Astrocyte of the spinal cord (primary cell): ENCODE results near the gene KAZN.

Source experiments
- DNase-seq: peaks from one replicate; pipeline ENCODE4 v3.0.0; 2011; ENCODE audit warnings: low read depth, low spot score
- H3K4me3 ChIP-seq: 2 replicates; pipeline ENCODE4 v1.5.1; 2011; ENCODE audit warnings: low read depth, mild to moderate bottlenecking, low read length, moderate library complexity
- CTCF ChIP-seq: IDR thresholded peaks from 2 replicates; pipeline ENCODE4 v1.5.1; 2012; ENCODE audit warnings: low read depth, mild to moderate bottlenecking, low read length, inconsistent platforms
- in situ Hi-C: cut with HindIII; loops from 2 replicates; pipeline ENCODE4 v1.10.0; 2017; ENCODE audit warnings: low sequenced_read_pairs

KAZN gene

GRCh38 chr1:14964711-14965055, 366.2 kb downstream of the KAZN start:
- in situ Hi-C loops = no loop called here
- no peak for TF ChIP-seq CTCF

DNA sequence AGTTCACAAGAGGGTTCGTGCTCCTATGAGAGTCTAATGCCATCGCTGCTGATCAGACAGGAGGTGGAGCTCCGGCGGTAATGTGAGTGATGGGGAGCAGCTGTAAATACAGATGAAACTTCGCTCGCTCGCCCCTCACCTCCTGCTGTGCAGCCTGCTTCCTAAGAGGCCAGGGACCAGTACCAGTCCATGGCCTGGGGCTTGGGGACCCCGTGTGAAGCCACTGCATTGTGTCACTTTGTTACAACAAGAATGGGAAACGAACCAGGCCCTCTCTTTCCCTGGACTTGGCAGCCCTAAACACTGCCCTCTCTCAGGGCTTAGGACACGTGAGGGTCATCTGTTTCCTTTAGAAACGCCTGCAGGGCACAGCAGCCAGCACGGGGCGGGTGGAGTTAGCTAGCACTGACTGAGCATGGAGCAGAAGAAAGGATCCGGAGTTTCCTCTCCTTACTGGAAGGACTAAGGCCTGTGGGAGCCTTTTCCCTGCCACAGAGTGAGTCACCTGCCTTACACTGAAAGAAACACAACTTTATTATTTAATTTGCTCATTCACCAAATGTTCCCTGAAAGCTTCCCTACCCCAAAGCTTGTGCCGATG, 369.9 kb downstream of the KAZN start:
- no peak overlapping the region for H3K4me3 ChIP-seq
- in situ Hi-C loops = no loop called here
- TF ChIP-seq CTCF = no peak
- DNase-seq = peak; percentile 90

More at GRCh38 chr1:14964711-14965055, 366.2 kb downstream of the KAZN start:
- DNase-seq = no peak
- no peak overlapping the region for H3K4me3 ChIP-seq

- in situ Hi-C loops = no loop called here
Observed at GRCh38 chr1:14969006-14969405, 370.5 kb downstream of the KAZN start.

DNA sequence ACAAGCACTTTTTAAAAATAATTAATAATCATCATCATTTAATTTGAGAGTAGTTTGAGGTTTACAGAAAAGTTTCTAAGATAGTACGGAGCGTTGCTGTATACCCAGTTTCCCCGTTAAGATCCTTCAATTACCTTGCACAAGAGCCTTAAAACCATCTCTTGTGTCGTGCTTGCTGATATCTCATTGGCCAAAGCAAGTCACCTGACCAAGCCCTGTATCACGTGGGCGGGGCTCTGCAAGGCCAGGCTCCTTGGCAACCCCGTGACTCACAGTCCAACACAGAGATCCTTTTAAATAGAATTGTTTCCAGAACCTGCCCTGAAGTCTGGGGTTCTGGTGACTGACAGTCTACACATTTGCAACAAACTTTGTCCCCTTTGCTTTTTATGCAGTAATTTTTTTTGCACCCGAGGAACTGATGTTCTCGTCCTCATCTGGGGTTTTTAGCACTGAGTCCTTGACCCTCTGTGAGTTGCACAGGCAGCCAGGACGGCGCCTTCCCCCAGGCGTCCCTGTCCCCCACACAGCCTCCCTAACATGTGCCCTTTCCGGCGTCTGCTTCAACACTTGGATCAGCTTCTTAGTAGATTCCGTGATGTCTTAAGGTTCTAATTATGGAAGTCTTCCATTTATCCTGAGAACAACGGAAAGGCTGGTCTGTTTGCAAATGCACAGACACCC, 371.8 kb downstream of the KAZN start:
- H3K4me3 ChIP-seq = no peak overlapping the region
- in situ Hi-C loops = no loop called here
- TF ChIP-seq CTCF = no peak
- peak; percentile 80 for DNase-seq

More at GRCh38 chr1:14969006-14969405, 370.5 kb downstream of the KAZN start:
- no peak for DNase-seq
- TF ChIP-seq CTCF = no peak
- no peak overlapping the region for H3K4me3 ChIP-seq

GRCh38 chr1:14970799-14971141, 372.3 kb downstream of the KAZN start:
- TF ChIP-seq CTCF = no peak
- DNase-seq = no peak
- H3K4me3 ChIP-seq = no peak overlapping the region
- in situ Hi-C loops = no loop called here

DNA sequence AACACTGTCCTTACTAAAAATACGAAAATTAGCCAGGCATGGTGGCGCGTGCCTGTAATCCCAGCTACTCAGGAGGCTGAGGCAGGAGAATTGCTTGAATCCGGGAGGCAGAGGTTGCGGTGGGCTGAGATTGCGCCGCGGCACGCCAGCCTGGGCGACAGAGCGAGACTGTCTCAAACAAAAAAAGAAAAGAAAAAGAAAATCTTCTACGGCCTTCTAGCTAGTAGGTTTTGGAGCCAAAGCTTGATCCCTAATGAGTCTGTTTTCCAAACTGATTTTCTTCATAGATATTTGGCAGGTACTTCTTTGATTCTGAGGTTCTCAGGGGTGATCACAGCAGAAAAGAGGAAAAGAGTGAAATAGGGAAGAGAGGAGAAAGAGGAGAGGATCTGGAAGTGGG, 372.7 kb downstream of the KAZN start:
- H3K4me3 ChIP-seq = no peak overlapping the region
- no peak for DNase-seq
- in situ Hi-C loops = no loop called here
- no peak for TF ChIP-seq CTCF

GRCh38 chr1:14972107-14972506, 373.6 kb downstream of the KAZN start:
- TF ChIP-seq CTCF = no peak
- in situ Hi-C loops = no loop called here
- no peak overlapping the region for H3K4me3 ChIP-seq
- DNase-seq = no peak
